ACHN (cell line): Measurements from ENCODE around the gene FLRT1.
A peak's percentile ranks its signal among the peaks of the same experiment; 100 is the strongest.

Source experiments
- DNase-seq: peaks from one replicate; pipeline ENCODE4 v3.0.0-alpha.2; 2015
- in situ Hi-C: cut with HindIII; loops from 2 replicates; pipeline ENCODE4 v1.10.0; 2017; ENCODE audit warnings: low sequenced_read_pairs, low pct_ligation_motif_present, low pct_unique_long_range_greater_than_20kb

Gene FLRT1

GRCh38 chr11:64072403-64072802, 36.7 kb downstream of the FLRT1 start:
- no peak for DNase-seq
- in situ Hi-C loops = no loop called here

GRCh38 chr11:64072871-64073270, 37.1 kb downstream of the FLRT1 start:
- DNase-seq = no peak
- in situ Hi-C loops = no loop called here

GRCh38 chr11:64073542-64073941, 37.8 kb downstream of the FLRT1 start:
- DNase-seq = no peak
- in situ Hi-C loops = no loop called here

GRCh38 chr11:64074239-64074638, 38.5 kb downstream of the FLRT1 start:
- no peak for DNase-seq
- in situ Hi-C loops = no loop called here

GRCh38 chr11:64076758-64077157, 41.0 kb downstream of the FLRT1 start:
- in situ Hi-C loops = no loop called here
- DNase-seq = no peak

GRCh38 chr11:64077607-64078006, 41.9 kb downstream of the FLRT1 start:
- in situ Hi-C loops = no loop called here
- DNase-seq = no peak

- in situ Hi-C loops = no loop called here
- no peak for DNase-seq
Measured at GRCh38 chr11:64078284-64078683, 42.6 kb downstream of the FLRT1 start.

GRCh38 chr11:64078905-64079304, 43.2 kb downstream of the FLRT1 start:
- in situ Hi-C loops = no loop called here
- no peak for DNase-seq

GRCh38 chr11:64080390-64080789, 44.7 kb downstream of the FLRT1 start:
- no peak for DNase-seq
- in situ Hi-C loops = no loop called here

GRCh38 chr11:64081745-64082442, 46.2 kb downstream of the FLRT1 start:
- in situ Hi-C loops = no loop called here
- DNase-seq = no peak

GRCh38 chr11:64083398-64084080, 47.8 kb downstream of the FLRT1 start:
- in situ Hi-C loops = no loop called here

GRCh38 chr11:64084146-64084950, 48.6 kb downstream of the FLRT1 start:
- no peak for DNase-seq
- in situ Hi-C loops = no loop called here

More at GRCh38 chr11:64083398-64084080, 47.8 kb downstream of the FLRT1 start:
- DNase-seq = no peak

GRCh38 chr11:64084951-64085710, 49.4 kb downstream of the FLRT1 start:
- DNase-seq = peak; percentile 72
- in situ Hi-C loops = no loop called here
